Loucy (cell line): ENCODE measurements around the gene ALKBH3.

Experiments
- CTCF ChIP-seq: fragments of 200-600 bp; sonication (generic); conservative IDR thresholded peaks from 2 replicates; pipeline ENCODE4 v1.5.1; 2014; ENCODE audit warnings: mild to moderate bottlenecking, antibody characterized with exemption, low read length
- EZH2phosphoT487 ChIP-seq: fragments of 200-600 bp; IDR thresholded peaks from 2 replicates; pipeline ENCODE4 v1.6.1; 2018; ENCODE audit warnings: antibody characterized with exemption, mild to moderate bottlenecking, moderate library complexity, borderline replicate concordance

- TF ChIP-seq CTCF = no peak
- no peak for TF ChIP-seq EZH2phosphoT487
Observed at GRCh38 chr11:43861141-43861540, 19.5 kb upstream of the ALKBH3 start.
